HL-60 (cell line): ENCODE data around the gene RBFOX1.

Experiments
- DNase-seq, 2 experiments: peaks; one replicate each; pipeline ENCODE4 v3.0.0-alpha.2; 2010 to 2020; ENCODE audit warnings: low read depth in 1 of 2, low spot score in 1 of 2
- H3K27ac ChIP-seq: fragments of 250-450 bp; sonication (Bioruptor Pico); replicated peaks from 2 replicates; pipeline ENCODE4 v1.5.1; 2020; ENCODE audit warnings: mild to moderate bottlenecking, moderate library complexity
- H3K27me3 ChIP-seq: fragments of 250-450 bp; sonication (Bioruptor Pico); 2 replicates; pipeline ENCODE4 v1.5.1; 2021; ENCODE audit warnings: mild to moderate bottlenecking, moderate library complexity; ENCODE audit not compliant: insufficient read depth, poor library complexity, severe bottlenecking
- H3K4me3 ChIP-seq: replicated peaks from 2 replicates; pipeline ENCODE4 v1.5.1; 2011; ENCODE audit warnings: mild to moderate bottlenecking, control low read depth, low read length; ENCODE audit not compliant: insufficient read depth
- CTCF ChIP-seq: IDR thresholded peaks from one replicate; pipeline ENCODE4 v1.5.1; 2011; ENCODE audit warnings: low read length, control low read depth, inconsistent platforms; ENCODE audit not compliant: insufficient read depth
- GABPA ChIP-seq: IDR thresholded peaks from 2 replicates; pipeline ENCODE4 v1.6.1; 2012; ENCODE audit warnings: low read depth
- POLR2AphosphoS5 ChIP-seq: IDR thresholded peaks from 2 replicates; pipeline ENCODE4 v1.6.1; 2012; ENCODE audit warnings: low read depth
- REST ChIP-seq: IDR thresholded peaks from 2 replicates; pipeline ENCODE4 v1.6.1; 2012; ENCODE audit warnings: low read depth; ENCODE audit not compliant: insufficient replicate concordance
- SPI1 ChIP-seq: IDR thresholded peaks from 2 replicates; pipeline ENCODE4 v1.6.1; 2012; ENCODE audit warnings: low read depth, mild to moderate bottlenecking, borderline replicate concordance

The RBFOX1 gene

GRCh38 chr16:7605812-7606211 lies 273.2 kb downstream of the RBFOX1 start:
- H3K27me3 ChIP-seq, result no peaks in the 10 kb centered on the region
- DNase-seq, result no peak
- no peak overlapping the region for H3K27ac ChIP-seq
- H3K4me3 ChIP-seq, result no peak overlapping the region
- no peak for TF ChIP-seq REST
- no peak for TF ChIP-seq GABPA
- no peak for TF ChIP-seq CTCF
- no peak for TF ChIP-seq SPI1
- no peak for TF ChIP-seq POLR2AphosphoS5

DNA sequence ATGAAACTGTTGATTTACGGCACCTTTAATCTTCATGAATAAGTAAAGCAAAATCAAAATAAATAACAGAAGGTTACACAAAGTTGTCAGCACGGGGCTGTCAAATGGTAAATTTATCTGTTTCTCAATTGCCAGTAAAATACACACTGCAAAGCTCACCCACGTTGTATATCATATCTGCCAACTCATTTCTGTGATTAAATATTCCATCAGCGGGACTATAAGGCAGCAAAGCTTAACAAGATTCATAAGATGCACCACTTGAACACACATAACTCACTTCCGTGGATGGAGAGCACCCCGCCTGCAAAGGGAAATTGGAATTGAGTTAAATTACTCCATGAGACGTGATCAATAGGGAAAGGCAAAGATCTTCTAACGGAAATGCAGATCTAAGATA lies 280.0 kb downstream of the RBFOX1 start:
- H3K4me3 ChIP-seq, result no peak overlapping the region
- H3K27me3 ChIP-seq, result no peaks in the 10 kb centered on the region
- DNase-seq, result no peak
- no peak for TF ChIP-seq CTCF
- no peak for TF ChIP-seq POLR2AphosphoS5
- no peak for TF ChIP-seq REST
- no peak overlapping the region for H3K27ac ChIP-seq

GRCh38 chr16:7613518-7613917 lies 280.9 kb downstream of the RBFOX1 start:
- Histone ChIP-seq H3K27ac (no peak overlapping the region), H3K4me3 (no peak overlapping the region), H3K27me3 (no peaks in the 10 kb centered on the region)
- DNase-seq, result no peak
- TF ChIP-seq GABPA (no peak), CTCF (no peak), SPI1 (no peak), REST (no peak), POLR2AphosphoS5 (no peak)
